GM19467 (cell line): ENCODE measurements around the gene TMEM185A.
"Not testable (repeated sequence)": the region's sequence is repeated elsewhere in the genome, so short reads cannot be mapped to it uniquely, and the experiment has no call there.

Experiments
- ATAC-seq: cut with Tn5 transposase; IDR thresholded peaks from one replicate; pipeline ENCODE4 v1.9.1; 2021; ENCODE audit warnings: mild to moderate bottlenecking, moderate library complexity; ENCODE audit not compliant: unreplicated experiment

The TMEM185A gene

GRCh38 chrX:149563359-149563758, 68.2 kb downstream of the TMEM185A start:
- ATAC-seq: no peak

GRCh38 chrX:149555251-149555650, 76.3 kb downstream of the TMEM185A start:
- ATAC-seq: not testable (repeated sequence)

- not testable (repeated sequence) for ATAC-seq
These were observed 79.7 kb downstream of the TMEM185A start for GRCh38 chrX:149551939-149552248.

- not testable (repeated sequence) for ATAC-seq
These were observed 80.2 kb downstream of the TMEM185A start for GRCh38 chrX:149551245-149551938.

GRCh38 chrX:149550454-149550853, 81.1 kb downstream of the TMEM185A start:
- ATAC-seq: not testable (repeated sequence)

DNA sequence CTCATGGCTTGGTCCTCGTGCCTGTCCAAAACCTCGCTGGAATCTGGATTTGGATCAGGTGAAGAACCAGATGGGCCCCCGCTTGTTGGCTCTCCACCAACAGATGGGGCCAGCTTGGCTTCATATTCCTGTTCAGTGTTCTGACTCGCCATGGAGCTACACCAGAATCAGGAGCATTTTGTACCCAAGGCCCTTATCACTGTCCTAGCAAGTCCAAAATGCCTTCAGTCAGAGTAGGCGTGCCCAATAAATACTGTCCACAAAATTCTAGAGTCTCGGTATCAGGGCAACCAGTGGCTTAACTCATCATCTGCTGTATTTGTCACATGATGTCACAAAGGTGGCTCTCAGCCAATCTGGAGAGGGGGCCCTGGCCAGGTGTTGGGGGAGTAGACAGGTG, 81.9 kb downstream of the TMEM185A start, which contains the start of gene HSFX3:
TSS of gene HSFX3 (minus strand) at position 224 of the 400 bp plus-strand sequence. CDS start at position 152, 72 bp downstream.
- not testable (repeated sequence) for ATAC-seq

DNA sequence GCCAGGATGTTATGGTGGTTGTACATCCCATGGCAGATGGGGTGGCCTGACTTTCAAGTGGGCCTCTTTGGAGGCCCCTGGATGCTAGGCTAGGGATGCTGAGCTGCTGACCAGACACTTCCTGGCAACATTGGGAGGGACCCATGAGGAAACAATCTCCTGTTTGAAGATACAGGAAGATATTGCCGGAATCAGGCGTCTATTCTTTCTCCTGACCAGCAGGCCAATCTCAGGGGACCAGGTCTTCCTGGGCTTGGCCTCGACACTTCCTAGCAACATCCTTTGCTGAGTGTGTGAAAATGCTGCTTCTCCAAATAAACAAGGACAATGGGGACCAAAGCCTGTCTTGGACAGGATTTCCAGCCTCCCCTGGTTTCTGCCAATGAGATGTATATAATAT, 83.8 kb downstream of the TMEM185A start:
- not testable (repeated sequence) for ATAC-seq

DNA sequence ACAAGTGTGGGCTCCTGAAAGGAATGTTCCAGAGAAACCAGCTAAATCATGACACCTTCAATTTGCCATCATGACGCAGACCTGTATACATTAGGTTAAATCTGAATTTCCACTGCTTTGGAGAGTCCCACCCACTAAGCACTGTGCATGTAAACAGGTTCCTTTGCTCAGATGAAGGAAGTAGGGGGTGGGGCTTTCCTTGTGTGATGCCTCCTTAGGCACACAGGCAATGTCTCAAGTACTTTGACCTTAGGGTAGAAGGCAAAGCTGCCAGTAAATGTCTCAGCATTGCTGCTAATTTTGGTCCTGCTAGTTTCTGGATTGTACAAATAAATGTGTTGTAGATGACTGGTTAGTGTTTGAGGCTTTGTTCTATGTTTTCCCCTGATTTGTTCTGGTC, 84.6 kb downstream of the TMEM185A start:
- not testable (repeated sequence) for ATAC-seq
